HG02840 (cell line): ENCODE data around the gene MRPL32.
A peak's percentile ranks its signal among the peaks of the same experiment; 100 is the strongest.
"Not testable (repeated sequence)": the region's sequence is repeated elsewhere in the genome, so short reads cannot be mapped to it uniquely, and the experiment has no call there.

ENCODE experiments used
- ATAC-seq: cut with Tn5 transposase; IDR thresholded peaks from one replicate; pipeline ENCODE4 v1.9.1; 2021; ENCODE audit warnings: mild to moderate bottlenecking, moderate library complexity, moderate number of reproducible peaks; ENCODE audit not compliant: unreplicated experiment, low FRiP score

MRPL32 gene

DNA sequence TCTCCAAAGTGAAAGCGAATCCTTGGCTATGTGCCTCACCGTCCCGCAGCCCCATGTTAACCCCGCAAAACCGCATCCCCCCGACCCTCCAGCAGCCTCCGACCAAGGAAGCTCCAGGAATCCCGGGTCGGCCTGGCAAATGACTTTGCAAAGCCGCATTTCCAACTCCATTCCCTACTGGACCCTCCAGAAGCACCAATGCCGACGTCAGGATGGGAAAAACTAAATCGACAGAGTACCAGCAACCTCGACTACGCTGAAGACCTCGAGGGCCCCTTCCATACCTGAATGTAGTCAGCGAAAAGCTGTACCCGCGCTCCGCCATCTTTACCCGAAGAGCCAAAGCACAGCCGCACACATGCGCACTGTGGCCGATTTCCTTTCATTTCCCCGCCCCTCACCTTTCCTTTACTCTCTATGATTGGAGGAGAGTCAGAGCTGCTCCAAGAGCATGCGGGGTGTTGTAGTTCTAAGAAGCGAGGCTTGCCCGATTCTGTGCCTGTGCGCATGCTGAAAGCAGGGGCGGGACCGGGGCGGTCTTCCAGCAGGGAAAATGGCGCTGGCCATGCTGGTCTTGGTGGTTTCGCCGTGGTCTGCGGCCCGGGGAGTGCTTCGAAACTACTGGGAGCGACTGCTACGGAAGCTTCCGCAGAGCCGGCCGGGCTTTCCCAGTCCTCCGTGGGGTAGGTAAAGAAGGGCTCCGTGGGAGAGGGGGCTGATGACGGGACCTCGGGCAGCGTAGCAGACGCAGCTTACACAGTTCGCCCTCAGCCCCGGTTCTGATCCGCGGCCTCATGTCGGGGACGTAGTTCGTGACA is at the start of gene MRPL32, which contains the start of gene PSMA2:
MRPL32 (plus strand) TSS at position 543 of the 818 bp plus-strand sequence; CDS start at position 554, 11 bp downstream.
PSMA2 (minus strand) TSS at position 341 of the 818 bp plus-strand sequence; CDS start at position 325, 16 bp downstream.
- ATAC-seq: peak; percentile 100

DNA sequence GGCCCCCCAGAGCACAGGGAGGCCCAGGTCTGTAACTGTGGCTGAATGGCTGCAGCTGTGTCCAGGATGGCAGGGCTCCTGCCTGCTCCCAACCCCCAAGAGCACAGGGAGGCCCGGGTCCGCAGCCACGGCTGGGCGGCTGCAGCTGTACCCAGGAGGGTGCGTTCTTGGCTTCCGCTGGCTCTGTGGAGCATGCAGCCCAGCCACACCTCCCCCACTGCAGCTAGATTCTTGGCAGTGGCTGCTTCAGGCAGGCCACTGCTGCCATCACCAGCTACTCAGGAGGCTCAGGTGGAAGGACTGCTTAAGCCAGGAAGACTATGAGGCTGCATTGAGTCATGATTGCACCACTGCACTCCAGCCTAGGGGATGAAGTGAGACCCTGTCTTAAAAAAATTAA is 48.2 kb upstream of the MRPL32 start:
- ATAC-seq: no peak

DNA sequence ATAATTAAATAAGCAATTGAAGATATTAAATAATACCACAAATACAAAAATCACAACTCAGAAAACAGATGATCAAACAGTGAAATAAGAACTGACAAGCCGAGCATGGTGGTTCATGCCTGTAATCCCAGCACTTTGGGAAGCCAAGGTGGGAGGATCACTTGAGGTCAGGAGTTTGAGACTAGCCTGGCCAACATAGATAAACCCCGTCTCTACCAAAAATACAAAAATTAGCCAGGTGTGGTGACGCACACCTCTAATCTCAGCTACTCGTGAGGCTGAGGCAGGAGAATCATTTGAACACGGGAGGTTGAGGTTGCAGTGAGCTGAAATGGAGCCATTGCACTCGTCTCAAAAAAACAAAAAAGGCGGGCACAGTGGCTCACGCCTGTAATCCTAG is 47.0 kb upstream of the MRPL32 start:
- not testable (repeated sequence) for ATAC-seq

DNA sequence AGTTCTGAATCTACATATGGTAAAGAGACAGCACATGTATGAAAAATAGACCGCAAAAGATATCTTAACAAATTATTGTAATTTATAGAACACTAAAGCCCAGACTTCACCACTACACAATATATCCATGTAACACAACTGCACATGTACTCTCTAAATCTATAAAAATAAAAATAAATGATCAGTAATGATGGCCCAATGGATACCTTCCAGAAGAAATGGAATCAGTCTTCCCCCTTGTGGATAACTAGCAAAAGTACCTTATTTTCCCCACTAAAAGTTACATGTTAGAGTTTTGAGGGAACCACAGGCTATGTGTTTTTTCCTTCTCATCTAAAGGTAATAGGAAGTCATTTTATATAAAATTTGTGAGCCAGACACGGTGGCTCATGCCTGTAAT is 46.0 kb upstream of the MRPL32 start:
- ATAC-seq: no peak

DNA sequence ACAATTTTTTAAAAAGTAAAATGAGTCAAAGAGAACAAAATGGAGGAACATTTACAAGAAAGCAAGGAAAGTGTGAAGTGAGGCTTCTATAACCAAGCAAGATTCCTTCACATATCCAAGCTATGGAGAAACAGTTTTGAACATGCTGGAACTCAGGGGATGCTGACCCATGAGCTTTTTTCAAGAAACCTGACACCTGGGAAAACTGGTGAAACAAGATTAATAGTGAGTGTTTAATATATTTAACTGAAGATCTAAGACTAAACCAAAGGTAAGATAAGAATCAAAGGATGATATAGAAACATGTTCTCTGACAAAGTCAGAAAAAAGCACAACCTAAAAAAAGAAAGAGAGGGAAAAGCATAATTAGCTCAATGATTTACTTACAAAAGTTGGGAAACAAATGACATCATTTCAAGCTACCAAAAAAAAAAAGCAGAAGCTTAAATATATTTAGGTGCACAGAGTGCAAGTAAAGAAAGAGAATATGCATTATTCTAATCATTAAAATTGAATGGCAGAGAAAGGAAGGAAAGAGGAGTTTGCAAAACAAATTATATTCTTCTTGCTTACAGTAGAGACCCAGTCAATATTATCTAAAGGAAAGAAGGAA is 45.2 kb upstream of the MRPL32 start:
- ATAC-seq: no peak

DNA sequence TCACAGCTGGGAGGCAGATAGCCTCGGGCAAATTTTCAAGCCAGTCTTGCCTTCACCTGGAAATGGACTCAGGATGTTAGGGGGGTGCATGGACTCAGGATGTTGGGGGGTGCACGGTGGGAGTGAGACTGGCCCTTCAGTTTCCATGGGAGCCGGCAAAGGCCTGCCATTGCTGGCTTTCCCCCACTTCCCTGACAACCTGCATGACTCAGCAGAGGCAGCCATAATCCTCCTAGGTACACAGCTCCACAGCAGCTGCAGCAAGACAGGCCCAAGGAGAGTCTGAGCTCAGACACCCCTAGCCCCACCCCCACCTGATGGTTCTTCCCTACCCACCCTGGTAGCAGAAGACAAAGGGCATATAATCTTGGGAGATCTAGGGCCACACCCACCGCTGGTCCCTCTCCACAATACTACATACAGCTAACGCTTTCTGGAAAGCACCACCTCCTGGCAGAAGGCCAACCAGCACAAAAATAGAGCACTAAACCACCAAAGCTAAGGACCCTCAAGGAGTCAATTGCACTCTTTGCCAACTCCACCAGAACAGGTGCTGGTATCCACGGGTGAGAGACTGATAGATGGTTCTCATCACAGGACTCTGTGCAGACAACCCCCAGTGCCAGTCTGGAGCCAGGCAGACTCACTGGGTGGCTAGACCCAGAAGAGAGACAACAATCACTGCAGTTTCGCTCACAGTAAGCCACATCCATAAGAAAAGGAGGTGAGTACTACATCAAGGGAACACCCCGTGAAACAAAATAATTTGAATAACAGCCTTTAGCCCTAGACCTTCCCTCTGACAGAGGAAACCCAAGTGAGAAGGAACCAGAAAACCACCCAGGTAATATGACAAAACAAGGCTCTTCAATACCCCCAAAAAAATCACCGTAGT is 38.6 kb upstream of the MRPL32 start:
- no peak for ATAC-seq

DNA sequence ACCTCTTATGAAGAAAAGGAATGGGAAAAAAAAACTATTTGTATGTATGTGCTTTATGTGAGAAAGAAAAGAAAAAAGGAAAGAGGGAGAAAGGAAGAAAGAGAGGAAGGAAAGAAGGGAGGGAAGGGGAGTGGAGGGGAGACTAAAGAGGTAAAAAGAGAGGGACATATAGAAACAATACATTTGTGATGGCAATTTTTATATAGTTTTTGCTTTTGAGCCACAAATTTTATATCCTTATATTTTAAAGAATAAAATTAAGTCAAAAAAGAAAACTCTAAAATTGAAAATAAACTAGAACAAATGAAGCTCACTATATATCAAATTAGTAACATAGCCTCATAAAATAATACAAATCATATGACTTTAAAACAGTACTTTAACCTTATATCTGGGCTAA is 31.3 kb upstream of the MRPL32 start:
- ATAC-seq: no peak

DNA sequence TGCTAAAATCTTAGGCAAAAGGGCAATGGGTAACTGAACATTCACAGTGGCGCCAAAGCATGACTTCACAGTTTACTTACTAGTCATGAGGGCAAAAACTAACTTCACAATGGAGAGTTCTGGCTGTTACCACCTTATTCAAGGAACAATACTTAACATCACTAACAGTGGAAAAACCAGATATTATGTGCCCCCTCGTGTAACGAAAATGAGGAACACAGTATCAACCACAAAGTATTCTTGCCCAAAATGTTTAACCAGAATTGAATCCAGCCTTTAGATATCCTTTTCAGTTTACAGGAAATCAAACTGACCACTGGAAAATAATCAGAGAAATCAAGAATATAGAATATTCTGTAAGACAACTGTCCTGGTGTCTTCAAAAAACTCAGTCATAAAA is 29.8 kb upstream of the MRPL32 start:
- no peak for ATAC-seq

DNA sequence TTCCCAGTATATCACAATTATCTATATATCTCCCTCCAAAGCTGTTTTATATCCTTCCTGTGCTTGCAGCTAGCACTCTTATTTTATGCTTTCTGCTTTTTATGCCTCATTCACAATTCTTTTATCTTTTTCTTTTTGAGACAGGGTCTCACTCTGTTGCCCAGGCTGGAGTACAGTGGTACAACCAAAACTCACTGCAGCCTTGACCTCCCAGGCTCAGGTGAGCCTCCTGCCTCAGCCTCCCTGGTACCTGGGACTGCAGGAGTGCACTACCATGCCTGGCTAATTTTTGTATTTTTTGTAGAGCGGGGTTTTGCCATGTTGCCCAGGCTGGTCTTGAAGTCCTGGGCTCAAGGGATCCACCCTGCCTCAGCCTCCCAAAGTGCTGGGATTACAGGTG is 26.0 kb upstream of the MRPL32 start:
- ATAC-seq: no peak

DNA sequence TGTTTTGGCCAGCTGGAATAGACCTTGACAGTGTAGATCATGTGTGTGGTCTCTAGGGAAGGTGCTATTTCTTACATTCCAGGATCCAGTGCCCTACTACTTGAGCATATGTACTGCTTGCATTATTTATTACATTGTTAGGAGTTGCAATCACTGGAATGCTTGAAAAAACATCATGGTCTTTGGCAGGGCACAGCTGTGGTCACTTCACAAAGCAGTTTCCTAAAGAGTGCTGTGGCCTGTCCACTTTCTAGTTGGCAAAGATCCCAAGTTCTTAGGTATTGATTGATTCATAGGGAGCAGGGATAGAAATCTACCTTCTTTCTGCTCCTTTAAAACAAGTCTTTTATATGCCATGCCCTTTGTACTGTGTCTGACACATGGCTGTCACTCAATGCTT is 24.9 kb upstream of the MRPL32 start:
- ATAC-seq: no peak

DNA sequence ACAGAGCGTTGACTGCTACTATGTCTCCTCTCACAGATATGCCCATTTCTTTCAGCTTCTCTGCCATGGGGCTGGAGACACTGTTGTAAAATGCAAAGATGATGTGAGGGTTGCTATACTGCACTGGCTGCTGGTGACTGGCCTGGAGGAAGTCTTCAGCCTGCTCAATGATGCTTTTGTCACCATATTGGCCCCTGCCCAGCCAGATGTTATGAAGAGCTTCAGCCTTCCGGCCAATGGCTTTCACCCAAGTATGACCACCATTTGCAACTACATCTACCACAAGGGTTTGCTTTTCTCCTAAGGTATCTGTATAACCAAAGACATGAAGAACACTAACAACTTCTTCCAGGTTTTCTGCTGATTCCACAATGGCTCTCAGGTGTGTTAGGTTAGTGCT is 21.9 kb upstream of the MRPL32 start:
- ATAC-seq: no peak

DNA sequence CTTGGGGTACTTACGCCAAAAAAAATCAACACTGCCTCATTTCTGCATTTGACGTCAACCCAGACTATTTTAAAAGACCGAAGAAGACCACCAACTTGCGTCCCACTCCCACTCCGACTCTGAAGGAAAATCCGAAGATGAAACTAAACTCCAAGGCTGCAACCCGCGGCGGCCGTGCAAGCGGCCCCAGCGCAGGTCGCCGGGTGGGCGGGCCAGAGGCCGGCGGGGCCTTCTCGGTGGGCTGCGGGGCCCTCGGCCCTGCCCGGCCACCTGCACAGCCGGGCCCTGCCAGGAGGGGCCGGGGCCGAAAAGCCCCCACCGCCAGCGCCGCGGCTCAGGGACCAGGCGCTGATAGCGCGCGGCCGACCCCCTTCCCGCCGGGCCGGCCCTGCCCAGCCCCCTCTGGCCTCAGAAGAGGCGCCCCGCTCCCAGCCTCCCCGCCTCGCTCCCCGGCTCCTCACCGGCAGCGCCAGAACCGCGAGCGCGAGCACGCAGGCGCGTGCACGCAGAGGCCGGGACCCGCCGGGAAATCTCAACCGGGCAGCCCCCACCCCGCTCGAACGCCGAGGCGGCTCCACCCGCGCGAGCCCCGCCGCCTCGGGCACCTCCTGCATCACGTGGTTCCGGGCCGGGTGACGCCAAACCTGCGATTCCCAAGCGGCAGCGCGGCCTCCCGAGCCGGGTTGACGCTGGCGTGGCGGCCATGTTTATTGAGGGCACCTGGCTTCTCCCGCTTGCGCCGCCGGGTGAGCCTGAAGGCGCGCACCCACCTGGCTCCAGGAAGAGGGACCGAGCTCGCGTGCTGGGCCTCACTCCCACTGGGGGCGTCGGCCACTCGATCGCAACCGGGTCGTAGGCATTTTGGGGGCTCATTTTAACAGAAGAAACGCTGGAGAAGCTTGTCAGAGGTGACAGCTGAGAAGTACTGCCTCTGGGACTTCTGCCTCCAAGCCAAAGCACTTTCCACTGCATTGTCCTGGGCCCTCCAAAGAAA is 20.4 kb upstream of the MRPL32 start, which contains the start of gene C7orf25:
C7orf25 (minus strand) TSS at position 617 of the 994 bp plus-strand sequence. CDS start 1,170 bp downstream, outside the sequence.
- ATAC-seq: peak; percentile 90

DNA sequence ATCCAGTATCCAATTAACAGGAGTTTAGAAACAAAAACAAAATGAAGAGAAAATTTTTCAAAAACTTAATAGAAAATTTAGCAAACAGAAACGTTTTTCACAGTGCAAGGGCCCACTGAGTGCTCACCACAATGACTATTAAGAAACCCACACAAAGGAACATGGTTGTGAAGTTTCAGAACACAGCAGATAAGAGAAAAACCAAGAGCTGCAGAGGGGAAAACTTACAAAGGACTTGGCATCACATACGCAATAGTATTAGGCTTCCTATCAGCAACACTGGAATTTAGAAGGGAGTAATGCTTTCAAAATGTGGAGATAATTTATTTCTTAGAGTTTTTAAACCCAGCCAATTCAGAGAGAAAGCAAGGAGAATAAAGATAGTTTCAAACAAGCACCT is 18.6 kb upstream of the MRPL32 start:
- no peak for ATAC-seq

DNA sequence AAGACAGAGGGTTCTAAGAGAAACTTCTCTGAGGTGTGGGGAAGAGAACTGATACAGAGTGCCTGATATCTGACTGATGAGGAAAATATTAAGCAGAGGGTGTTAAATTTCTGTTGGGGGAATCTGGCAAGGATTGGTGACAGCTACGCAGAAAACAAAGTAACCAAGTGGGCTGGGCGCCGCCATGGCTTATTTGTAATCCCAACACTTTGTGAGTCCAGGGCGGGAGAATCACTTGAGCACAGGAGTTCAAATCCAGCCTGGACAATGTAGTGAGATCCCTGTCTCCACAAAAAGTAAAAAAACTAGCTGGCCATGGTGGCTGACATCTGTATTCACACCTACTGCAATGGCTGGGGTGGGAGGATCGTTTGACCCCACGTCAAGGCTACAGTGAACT is 18.2 kb upstream of the MRPL32 start:
- no peak for ATAC-seq

DNA sequence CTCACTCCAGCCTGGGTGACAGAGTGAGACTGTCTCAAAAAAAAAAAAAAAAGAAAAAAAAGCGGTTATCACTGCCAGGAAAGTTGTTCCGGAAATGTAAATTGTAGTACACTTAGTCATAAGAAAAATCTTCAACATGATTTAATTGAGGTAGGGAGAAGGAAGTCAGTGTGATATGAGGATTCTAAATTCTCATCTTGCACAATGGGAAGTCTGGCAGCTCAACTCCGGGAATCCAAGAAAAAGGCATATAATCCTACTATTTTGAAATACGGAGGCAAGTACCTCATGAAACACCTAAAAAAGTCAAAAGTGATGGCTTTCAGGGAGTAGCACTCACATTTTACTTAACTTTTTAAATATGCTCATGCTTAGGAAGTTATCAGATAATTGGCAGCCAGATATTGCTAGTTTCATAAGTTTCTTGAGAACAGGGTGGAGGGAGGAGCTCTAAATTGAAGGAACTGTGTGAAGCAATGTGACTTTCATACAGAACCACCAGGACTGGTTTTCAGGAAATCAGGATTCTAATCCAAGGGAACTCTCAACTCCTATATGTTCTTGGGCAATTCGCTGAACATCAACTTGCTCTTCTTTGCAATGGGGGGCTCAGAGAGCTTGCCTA is 17.6 kb upstream of the MRPL32 start:
- no peak for ATAC-seq

DNA sequence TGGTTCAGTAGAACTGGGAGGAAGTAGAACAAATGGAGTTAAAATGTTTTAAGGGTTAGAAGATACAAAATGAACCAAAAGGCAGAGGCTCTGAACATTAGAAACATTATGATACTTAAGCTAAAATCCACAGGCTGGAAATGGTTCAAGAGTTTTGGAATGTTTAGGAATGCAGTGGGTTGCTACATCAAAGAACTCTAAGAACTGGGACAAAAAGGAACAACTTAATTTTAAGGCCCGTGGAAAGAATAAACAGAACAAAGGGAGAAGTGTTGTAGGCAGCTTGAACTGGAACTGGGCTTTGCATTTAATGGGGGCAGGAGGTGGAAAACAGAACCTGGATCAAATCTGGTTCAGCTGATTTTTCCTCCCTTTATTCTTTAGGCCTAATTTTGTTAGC is 16.8 kb upstream of the MRPL32 start:
- no peak for ATAC-seq

DNA sequence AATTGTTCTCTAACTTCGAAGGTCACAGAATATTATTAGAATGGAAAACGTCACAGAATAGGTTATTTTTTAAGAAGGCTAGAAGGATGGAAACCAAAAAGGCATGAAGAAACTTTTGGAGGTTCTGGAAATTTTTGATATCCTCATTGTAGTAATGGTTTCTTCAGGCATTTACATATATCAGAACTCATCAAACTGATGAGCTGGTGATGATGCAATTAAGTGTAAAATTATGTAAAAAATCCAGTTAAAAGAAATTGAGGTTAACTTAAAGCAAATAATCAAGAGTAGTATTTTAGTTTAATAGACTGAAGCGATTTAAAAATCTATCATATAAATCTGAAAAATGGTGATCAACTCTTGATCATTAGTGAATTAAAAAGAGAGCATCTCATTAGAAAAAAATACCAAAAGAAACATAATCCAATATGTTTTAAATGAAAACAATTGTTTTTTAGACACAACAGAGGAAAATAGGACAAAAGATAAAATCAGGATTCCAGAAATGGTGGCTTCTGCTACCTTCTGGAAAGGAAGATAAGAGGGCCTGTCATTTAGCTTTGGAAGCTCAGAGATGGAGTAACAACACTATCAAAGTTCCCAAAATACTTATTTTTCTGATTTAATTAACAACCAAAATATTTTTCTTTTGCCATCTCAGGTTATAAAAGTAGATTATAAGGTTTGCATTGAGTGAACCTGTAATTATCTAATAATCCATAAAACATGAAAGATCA is 10.0 kb upstream of the MRPL32 start:
- no peak for ATAC-seq

DNA sequence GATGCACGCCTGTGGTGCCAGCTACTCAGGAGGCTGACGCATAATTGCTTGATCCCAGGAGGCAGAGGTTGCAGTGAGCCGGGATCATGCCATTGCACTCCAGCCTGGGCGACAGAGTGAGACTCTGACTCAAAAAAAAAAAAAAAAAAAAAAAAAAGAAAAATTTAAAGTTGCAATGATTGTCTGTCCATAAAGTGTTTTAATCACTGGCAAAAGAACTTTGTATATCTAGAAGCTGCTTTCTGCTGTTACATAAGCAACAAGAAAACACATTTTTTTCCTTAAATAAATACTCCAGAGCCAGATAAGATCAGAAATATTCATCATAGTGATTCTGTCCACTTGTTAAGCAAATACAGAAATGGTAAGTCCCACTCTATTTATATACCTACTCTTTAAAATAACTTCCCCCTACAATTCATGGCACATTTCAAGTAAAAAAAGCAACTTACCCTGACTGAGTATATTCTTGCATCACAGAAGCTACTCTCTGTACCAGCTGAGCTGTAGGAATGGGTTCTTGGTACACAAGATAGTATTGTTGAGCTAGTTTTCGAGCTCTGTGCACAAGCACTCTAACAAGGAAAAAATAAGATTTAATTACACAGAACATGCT is 7.8 kb upstream of the MRPL32 start:
- no peak for ATAC-seq
